Metanephros (tissue), 2 donors: ENCODE measurements around the gene ZBTB44. TPM values are rescaled to one million over a fixed set of nuclear protein-coding genes. Genes with fewer than 3 reads are reported as not detected.

Experiments used
- small RNA-seq: library from RNA; depleted of rRNA; stranded (forward); fragments of <200 nt; gene quantifications from one replicate; pipeline ENCODE3, GENCODE V24; 2014; ENCODE audit warnings: low replicate concordance
- total RNA-seq: library from RNA; depleted of rRNA; stranded (reverse); fragments of >200 nt; gene quantifications from one replicate; pipeline ENCODE4 v1.2.3, GENCODE V29; 2014

ZBTB44 gene, protein sequence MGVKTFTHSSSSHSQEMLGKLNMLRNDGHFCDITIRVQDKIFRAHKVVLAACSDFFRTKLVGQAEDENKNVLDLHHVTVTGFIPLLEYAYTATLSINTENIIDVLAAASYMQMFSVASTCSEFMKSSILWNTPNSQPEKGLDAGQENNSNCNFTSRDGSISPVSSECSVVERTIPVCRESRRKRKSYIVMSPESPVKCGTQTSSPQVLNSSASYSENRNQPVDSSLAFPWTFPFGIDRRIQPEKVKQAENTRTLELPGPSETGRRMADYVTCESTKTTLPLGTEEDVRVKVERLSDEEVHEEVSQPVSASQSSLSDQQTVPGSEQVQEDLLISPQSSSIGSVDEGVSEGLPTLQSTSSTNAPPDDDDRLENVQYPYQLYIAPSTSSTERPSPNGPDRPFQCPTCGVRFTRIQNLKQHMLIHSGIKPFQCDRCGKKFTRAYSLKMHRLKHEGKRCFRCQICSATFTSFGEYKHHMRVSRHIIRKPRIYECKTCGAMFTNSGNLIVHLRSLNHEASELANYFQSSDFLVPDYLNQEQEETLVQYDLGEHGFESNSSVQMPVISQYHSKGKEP
- total RNA-seq = 81.2 TPM

DNA sequence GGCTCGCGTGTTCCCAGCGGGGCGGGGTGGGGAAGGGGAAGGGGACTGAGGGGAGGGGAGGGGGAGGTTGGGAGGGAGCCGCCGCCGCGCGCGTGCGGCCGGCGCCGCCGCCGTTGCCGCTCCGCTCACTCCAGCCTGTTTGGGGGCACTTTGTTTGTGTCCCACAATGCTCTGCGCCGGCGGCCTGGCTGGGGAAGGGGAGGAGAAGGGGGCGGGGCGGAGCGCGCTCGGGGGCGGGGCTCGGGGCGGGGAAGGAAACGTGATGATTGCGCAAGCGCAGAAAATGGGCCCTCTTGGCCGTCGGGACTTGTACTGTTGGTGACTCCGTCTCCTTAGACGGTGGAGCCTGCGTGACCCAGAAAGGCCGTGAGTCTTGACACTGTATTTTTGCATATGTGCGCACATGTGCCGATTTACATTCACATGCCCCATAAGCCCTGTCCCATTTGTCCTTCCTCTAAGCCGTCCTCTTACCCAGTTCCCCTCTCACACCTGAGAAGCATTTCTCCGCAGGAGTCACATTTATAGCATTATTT, at the start of gene ZBTB44:
TSS of gene ZBTB44 (minus strand) at position 168 of the 536 bp plus-strand sequence. CDS start 53,044 bp downstream, outside the sequence.

Small RNA genes within 50 kb of the gene (small RNA-seq; reads per million reads assigned to genes)
- not detected for gene RN7SL778P

Other genes starting within 250 kb of the ZBTB44 start
- 284 TPM for gene APLP2, start 245.0 kb downstream of the ZBTB44 start, total RNA-seq
- 39.8 TPM for gene ST14, start 155.1 kb downstream of the ZBTB44 start, total RNA-seq
- gene ADAMTS8, start 113.7 kb upstream of the ZBTB44 start, total RNA-seq = 2.5 TPM
- gene ADAMTS15, start 133.7 kb upstream of the ZBTB44 start, total RNA-seq = 98.2 TPM